Tongue (tissue), 2 donors: ENCODE data around the gene TMIE. TPM values are rescaled to one million over a fixed set of nuclear protein-coding genes. Genes with fewer than 3 reads are reported as not detected.

ENCODE experiments used
- DNase-seq: peaks from one replicate; pipeline ENCODE4 v3.0.0-alpha.2; 2015
- total RNA-seq: library from RNA; depleted of rRNA; stranded (reverse); fragments of >200 nt; gene quantifications from one replicate; pipeline ENCODE4 v1.2.3, GENCODE V29; 2014

The TMIE gene, protein sequence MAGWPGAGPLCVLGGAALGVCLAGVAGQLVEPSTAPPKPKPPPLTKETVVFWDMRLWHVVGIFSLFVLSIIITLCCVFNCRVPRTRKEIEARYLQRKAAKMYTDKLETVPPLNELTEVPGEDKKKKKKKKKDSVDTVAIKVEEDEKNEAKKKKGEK
- not detected for total RNA-seq

GRCh38 chr3:46701181-46701939 is at the start of gene TMIE:
Gene TMIE, plus strand, starts transcription at chr3:46701392. Its CDS starts 96 bp downstream, at chr3:46701488.
- DNase-seq, result no peak

- no peak for DNase-seq
Measured at GRCh38 chr3:46655271-46655670, 45.9 kb upstream of the TMIE start.

GRCh38 chr3:46656778-46657556 is 44.2 kb upstream of the TMIE start:
- no peak for DNase-seq

DNA sequence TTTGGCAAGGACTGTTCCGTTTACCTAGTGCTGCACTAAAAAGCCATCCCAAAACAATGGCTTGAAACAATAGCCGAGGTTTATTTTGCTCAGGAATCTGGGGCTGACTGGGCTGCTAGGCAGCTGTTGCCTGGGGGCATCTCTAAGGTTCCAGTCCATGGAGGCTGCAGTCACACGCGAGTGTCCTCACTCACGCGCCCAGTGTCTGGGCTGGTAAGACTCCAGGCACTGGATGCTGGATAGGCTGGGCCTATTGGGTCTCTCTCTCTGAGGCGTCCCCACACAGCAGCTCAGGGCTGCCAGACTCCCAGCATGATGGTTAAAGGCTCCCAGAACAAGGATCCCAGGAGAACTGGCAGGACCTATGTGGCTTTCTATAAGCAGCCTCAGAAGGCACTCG is 41.9 kb upstream of the TMIE start:
- DNase-seq, result no peak

DNA sequence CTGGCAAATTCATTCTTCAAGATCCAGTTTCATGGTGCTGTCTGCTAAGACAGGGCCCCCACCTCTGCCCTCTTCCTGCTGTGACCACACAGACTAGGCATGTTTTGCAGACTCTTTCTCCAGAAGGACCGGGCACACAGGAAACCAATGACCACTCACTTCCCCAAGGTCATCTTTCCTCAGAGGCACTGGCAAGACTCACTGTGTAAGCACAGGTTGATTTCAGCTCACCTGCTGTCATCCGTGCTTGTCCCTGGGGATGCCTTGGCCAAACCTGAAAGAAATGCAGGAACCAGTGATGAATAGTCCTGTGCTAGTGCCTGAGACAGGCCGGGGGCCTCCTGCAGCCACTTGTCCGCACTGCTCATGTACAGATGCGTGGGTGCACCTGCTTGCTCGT is 41.2 kb upstream of the TMIE start:
- no peak for DNase-seq

GRCh38 chr3:46660543-46661523 is 40.4 kb upstream of the TMIE start:
- peak; percentile 29 for DNase-seq

GRCh38 chr3:46661776-46662766 is 39.1 kb upstream of the TMIE start:
- no peak for DNase-seq

DNA sequence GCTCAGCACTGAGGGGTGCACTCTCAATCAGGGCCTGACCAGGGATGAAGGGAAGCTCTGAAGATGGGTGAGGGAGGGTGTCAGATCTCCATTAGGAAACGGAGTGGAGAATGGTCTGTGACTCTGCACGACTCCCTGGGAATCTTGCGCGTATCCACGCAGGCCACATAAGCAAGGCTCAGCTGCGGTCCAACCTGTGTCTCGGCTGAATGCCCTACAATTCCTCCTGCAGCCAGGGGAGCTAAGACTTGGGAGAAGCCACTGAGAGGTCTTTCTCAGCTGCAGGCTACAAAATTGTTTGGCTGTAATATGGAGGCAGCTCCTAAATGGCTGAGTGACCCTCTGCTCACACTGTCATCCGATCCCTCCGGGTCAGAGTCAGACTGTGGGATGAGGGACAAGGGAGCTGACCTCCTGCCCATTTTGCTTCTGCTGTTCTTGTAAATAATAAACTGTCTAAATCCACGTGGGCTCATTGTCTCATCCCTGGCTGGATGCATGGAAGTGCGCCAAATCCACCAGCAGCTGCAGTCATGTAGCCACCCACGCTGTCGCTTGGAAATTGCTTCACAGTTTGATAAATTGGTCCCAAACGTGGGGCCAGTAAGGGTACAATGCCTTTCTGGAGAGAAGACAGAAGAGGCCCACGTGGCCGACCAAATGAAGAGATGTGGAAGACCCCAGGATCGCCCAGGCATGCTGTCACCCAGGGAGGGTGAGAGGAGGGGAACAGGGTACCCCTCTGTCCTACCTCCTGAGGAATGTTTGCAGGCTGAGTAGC is 38.2 kb upstream of the TMIE start:
- peak; percentile 92 for DNase-seq

DNA sequence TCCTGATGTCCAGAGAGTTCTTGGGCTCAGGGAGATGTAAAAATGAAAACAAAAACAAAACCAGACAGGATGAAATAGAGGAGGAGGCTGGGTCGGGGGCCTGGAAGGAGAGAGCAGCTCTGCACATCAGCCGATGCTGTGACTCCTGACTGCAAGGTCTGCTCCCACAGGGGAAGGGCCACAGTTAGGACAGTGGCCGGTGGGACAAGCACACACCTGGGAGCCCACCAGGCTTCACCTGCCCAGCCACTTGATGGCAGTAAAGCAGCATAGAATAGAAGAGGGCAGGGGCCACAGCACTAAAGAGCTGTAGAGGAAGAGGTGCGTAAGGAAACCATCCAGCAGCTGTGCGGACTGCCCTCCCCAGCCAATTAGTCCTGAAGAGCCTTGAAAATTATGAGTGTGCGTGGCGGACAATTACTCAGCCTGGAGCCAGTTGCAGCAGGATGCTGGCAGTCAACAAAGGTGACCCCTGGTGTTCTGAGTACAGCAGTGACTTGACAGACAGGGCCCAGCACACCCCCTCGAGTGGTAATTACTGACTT is 37.5 kb upstream of the TMIE start:
- peak; percentile 75 for DNase-seq

DNA sequence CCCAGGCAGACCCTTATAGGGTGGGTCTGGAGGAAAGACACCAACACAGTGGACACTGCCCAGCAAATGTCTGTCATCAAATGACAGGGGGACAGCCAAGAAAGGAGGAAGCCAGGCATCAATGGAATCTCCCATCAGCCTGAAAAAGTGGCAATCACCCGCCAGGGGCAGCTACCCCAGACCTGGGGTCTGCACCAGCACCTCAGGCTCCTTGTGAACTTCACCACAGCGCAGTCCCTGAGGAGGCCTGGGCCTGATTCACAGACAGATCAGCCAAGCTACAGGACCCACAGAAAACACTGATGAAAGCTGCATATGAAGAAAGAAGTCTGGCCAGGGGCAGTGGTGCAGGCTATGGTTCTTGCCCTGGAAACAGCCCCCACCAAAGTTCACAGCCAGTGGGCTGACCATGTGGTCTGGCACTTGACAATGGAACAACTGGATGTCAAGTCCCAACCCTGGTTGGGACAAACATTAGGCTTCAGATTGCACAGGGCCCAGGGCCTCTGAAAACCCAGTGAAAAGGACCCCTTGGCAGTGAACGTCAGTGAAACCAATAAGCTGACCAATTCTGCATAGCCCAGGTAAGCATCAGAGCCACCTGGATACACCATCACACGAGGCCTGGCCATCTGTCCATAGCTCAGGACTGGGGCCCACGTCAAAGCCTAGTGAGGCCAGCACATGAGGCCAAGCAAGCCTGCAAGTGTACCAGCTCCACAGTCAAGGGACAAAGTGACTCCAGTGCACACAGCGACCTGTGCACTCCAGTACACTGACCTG is 36.8 kb upstream of the TMIE start:
- no peak for DNase-seq

- DNase-seq, result no peak
Measured at GRCh38 chr3:46664971-46665762, 36.0 kb upstream of the TMIE start.

DNA sequence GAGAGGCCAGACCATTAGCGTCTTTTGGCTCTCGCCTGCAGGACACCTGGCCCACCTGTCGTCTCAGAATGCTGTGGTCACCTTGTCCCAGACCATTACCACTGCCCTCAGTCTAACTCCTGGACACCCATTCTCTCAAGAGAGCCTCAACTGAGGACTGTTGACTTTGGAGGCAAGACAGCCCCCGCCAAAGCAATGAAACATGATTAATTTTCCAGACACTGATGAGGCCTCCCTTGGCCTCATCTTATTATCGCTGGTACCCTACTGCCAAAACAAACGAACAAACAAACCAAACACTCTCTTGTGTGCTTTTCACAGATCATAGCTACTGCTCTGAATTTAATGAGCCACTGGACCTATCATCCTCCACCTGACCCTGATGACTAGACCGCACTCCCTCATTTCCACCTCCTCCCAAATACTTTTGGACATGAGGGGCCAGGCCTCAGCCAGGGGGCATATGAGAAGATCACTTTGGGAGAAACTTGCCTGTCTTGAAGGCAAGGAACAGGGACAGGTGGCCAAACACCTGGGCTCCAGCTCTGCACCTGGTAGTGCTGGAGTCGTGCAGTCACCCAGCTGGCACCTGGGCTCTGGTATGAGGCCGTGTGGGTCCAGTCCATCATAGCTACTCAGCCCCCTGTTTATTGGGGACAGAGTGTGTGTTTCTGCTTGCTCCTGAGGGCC is 35.3 kb upstream of the TMIE start:
- no peak for DNase-seq

DNA sequence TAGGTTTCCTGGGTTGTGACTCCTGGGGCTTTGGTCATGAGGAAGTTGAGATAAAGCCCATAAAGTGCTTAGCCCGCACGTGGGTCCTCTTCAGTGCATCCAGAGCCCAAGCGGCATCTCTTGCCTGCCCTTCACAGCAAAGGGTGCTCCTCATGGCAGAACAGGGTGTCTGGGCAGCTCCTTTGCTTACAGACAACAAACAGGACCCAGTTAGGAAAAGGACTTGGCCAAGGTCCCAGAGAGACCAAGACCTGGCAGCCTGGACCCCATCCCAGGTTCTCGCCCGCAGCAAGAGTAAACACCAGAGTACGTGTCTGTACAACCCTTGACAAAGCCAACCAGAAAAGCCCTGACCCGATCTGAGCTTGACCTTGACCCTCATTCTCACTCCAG is 34.7 kb upstream of the TMIE start:
- DNase-seq, result no peak

DNA sequence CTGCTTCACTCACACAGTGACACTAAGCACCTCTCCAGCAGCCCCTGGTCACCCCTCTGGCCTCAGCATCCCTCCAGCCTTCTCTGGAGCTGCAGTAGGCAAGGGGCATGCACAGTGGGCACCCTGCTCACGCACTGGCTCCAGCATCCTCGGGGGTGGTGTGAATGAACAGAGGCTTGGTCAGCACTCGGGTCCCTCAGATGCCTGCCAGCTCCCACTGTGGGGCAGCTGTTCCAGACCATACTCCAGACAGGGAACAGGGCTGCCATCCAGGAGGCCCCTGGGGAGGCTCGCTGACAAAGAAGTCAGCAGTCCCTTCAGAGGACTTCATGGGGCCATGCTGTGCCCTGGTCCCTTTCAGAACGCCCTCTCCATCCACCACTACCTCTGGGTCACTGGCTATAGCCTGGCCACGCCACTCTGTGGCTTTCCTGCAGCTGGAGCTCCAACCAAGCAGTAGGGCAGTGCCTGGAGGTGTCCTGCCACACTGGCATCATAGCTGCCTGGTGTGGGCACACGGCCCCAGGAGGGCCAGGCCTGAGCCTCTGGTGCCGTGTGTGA is 34.1 kb upstream of the TMIE start:
- no peak for DNase-seq

GRCh38 chr3:46667657-46668056 is 33.5 kb upstream of the TMIE start:
- DNase-seq, result no peak

- no peak for DNase-seq
Measured at GRCh38 chr3:46668116-46668515, 33.1 kb upstream of the TMIE start.

GRCh38 chr3:46668591-46668990 is 32.6 kb upstream of the TMIE start:
- no peak for DNase-seq
